ENCODE results near the gene CLEC2D.
"Not testable (repeated sequence)": the region's sequence is repeated elsewhere in the genome, so short reads cannot be mapped to it uniquely, and the experiment has no call there.

The CLEC2D gene

GRCh38 chr12:9731393-9731792 is 61.9 kb downstream of the CLEC2D start:
- FAIRE-seq, result no peak

GRCh38 chr12:9731797-9732196 is 62.3 kb downstream of the CLEC2D start:
- FAIRE-seq, result no peak

GRCh38 chr12:9732921-9733461 is 63.5 kb downstream of the CLEC2D start, which contains the start of gene CLECL1:
TSS of gene CLECL1 (minus strand) at chr12:9733097.
- no peak for FAIRE-seq

- FAIRE-seq, result peak; percentile 21
Measured at GRCh38 chr12:9735601-9736000, 66.1 kb downstream of the CLEC2D start.

- no peak for FAIRE-seq
Measured at GRCh38 chr12:9736936-9737705, 67.6 kb downstream of the CLEC2D start.

GRCh38 chr12:9738905-9739304 is 69.4 kb downstream of the CLEC2D start:
- not testable (repeated sequence) for FAIRE-seq

GRCh38 chr12:9739404-9740105 is 70.0 kb downstream of the CLEC2D start:
- not testable (repeated sequence) for FAIRE-seq

- no peak for FAIRE-seq
Measured at GRCh38 chr12:9740106-9740750, 70.7 kb downstream of the CLEC2D start.

GRCh38 chr12:9741726-9742125 is 72.2 kb downstream of the CLEC2D start:
- no peak for FAIRE-seq

GRCh38 chr12:9742661-9743060 is 73.1 kb downstream of the CLEC2D start:
- FAIRE-seq, result no peak

- FAIRE-seq, result no peak
Measured at GRCh38 chr12:9745199-9745598, 75.7 kb downstream of the CLEC2D start.

Measured in A204.1 (cell line).